ENCODE measurements around the gene RPS25.
A peak's percentile ranks its signal among the peaks of the same experiment; 100 is the strongest.
"Not testable (repeated sequence)": the region's sequence is repeated elsewhere in the genome, so short reads cannot be mapped to it uniquely, and the experiment has no call there.

RPS25 gene

GRCh38 chr11:119034813-119035212, 16.7 kb upstream of the RPS25 start:
- no peak for DNase-seq

- DNase-seq = not testable (repeated sequence)
Observed at GRCh38 chr11:119033421-119033820, 15.3 kb upstream of the RPS25 start.

- DNase-seq = no peak
Observed at GRCh38 chr11:119031912-119032280, 13.8 kb upstream of the RPS25 start.

- DNase-seq = peak; percentile 99
Observed at GRCh38 chr11:119030329-119031047, 12.3 kb upstream of the RPS25 start, which contains the start of gene SLC37A4. TSS of gene SLC37A4 (minus strand) at chr11:119030877.

GRCh38 chr11:119030029-119030328, 11.8 kb upstream of the RPS25 start:
- DNase-seq = no peak

GRCh38 chr11:119029340-119030028, 11.3 kb upstream of the RPS25 start:
- DNase-seq = no peak

- no peak for DNase-seq
Observed at GRCh38 chr11:119029069-119029339, 10.9 kb upstream of the RPS25 start.

- no peak for DNase-seq
Observed at GRCh38 chr11:119028346-119029068, 10.4 kb upstream of the RPS25 start.

GRCh38 chr11:119027561-119028345, 9.6 kb upstream of the RPS25 start:
- no peak for DNase-seq

GRCh38 chr11:119026970-119027369, 8.8 kb upstream of the RPS25 start:
- DNase-seq = no peak

- no peak for DNase-seq
Observed at GRCh38 chr11:119025978-119026766, 8.0 kb upstream of the RPS25 start.

- DNase-seq = no peak
Observed at GRCh38 chr11:119025541-119025940, 7.4 kb upstream of the RPS25 start.

GRCh38 chr11:119025099-119025473, 6.9 kb upstream of the RPS25 start:
- DNase-seq = no peak

- DNase-seq = no peak
Observed at GRCh38 chr11:119024430-119025098, 6.4 kb upstream of the RPS25 start.

GRCh38 chr11:119023741-119024140, 5.6 kb upstream of the RPS25 start:
- no peak for DNase-seq

GRCh38 chr11:119021631-119022030, 3.5 kb upstream of the RPS25 start:
- DNase-seq = no peak

- no peak for DNase-seq
Observed at GRCh38 chr11:119019996-119020395, 1.9 kb upstream of the RPS25 start.

GRCh38 chr11:119017377-119017776, 766 bp downstream of the RPS25 start:
- DNase-seq = not testable (repeated sequence)

GRCh38 chr11:119016216-119017009, 1.7 kb downstream of the RPS25 start:
- no peak for DNase-seq

GRCh38 chr11:119015054-119015611, 3.0 kb downstream of the RPS25 start:
- no peak for DNase-seq
